Measurements from ENCODE around the gene ABHD16A. TPM values are rescaled to one million over a fixed set of nuclear protein-coding genes. Genes with fewer than 3 reads are reported as not detected.

Gene ABHD16A
- 41.0 and 43.4 TPM in 2 replicates for total RNA-seq

DNA sequence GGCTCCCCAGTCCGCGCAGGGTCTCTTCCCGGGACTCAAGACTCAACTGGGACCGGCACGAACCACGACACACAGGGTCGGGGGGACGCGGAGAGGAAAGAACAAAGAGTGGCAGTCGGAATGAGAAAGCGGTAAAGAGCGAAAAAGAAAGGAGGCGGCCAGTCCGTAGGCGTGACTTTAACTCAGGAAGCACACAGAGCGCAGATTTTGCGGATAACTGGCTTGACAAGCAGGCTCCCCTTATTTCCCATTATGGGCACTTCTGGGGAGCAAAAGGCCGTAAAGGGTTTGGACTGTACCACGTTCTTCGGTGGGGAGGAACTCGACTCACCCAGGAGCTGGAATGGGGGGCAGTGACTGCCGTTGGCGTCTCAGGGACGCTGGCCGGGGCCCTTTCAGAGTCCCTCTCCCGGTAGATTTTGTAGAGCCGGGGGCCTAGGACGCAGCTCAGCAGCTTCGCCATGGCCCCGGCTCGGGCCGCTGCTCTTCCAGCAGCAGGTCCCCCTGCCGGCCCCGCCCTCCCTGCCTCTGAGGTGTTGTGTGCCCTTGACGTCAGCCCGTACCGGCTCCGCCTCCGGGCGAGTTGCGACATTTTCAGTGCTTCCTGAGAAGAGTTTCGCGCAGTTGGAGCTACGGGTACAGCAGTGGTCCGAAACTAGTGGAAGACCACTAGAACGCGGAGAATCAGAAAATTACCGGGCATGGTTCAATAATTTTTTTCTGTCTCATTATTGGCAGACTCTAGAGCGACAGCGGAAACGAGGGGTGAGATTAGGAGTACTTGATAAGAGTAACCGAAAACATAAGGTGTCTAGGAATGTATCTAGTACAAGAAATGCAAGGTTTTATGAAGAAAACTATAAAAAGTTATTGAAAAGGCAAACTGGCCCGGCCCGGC is at the start of gene ABHD16A:
Gene ABHD16A (minus strand): TSS at position 506 of the 898 bp plus-strand sequence. CDS start 43 bp downstream, at position 463.
- TF ChIP-seq, protein P1, sequence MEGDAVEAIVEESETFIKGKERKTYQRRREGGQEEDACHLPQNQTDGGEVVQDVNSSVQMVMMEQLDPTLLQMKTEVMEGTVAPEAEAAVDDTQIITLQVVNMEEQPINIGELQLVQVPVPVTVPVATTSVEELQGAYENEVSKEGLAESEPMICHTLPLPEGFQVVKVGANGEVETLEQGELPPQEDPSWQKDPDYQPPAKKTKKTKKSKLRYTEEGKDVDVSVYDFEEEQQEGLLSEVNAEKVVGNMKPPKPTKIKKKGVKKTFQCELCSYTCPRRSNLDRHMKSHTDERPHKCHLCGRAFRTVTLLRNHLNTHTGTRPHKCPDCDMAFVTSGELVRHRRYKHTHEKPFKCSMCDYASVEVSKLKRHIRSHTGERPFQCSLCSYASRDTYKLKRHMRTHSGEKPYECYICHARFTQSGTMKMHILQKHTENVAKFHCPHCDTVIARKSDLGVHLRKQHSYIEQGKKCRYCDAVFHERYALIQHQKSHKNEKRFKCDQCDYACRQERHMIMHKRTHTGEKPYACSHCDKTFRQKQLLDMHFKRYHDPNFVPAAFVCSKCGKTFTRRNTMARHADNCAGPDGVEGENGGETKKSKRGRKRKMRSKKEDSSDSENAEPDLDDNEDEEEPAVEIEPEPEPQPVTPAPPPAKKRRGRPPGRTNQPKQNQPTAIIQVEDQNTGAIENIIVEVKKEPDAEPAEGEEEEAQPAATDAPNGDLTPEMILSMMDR (IDR thresholded peaks at IDR 0.05; ENCODE audit: extremely low read depth, low read depth, low read length) = no peak
- Histone ChIP-seq H4K20me1 (ENCODE audit: insufficient read depth, low read length) (peaks cover 9% of the 10 kb centered on the region), H3K4me3 (ENCODE audit: insufficient read depth, low read length) (peak within 1 kb of the TSS; percentile 88), H2AFZ (ENCODE audit: low read length) (peak within 1 kb of the TSS; percentile 96), H3K4me2 (ENCODE audit: insufficient read depth, low read length) (peak within 1 kb of the TSS; percentile 92), H3K27ac (ENCODE audit: low read depth, low read length) (peak within 1 kb of the TSS; percentile 94), H3K9me3 (ENCODE audit: low read depth, low read length) (no peaks in the 10 kb centered on the region), H3K36me3 (ENCODE audit: insufficient read depth, low read length) (peaks cover 13% of the 10 kb centered on the region), H3K27me3 (ENCODE audit: insufficient read depth, low read length) (no peaks in the 10 kb centered on the region), H3K79me2 (ENCODE audit: insufficient read depth, low read length) (peaks cover 39% of the 10 kb centered on the region), H3K4me1 (ENCODE audit: insufficient read depth, low read length) (peaks cover 10% of the 10 kb centered on the region)
- peak; percentile 99 for DNase-seq (ENCODE audit: insufficient read length, low spot score, missing footprints)

DNA sequence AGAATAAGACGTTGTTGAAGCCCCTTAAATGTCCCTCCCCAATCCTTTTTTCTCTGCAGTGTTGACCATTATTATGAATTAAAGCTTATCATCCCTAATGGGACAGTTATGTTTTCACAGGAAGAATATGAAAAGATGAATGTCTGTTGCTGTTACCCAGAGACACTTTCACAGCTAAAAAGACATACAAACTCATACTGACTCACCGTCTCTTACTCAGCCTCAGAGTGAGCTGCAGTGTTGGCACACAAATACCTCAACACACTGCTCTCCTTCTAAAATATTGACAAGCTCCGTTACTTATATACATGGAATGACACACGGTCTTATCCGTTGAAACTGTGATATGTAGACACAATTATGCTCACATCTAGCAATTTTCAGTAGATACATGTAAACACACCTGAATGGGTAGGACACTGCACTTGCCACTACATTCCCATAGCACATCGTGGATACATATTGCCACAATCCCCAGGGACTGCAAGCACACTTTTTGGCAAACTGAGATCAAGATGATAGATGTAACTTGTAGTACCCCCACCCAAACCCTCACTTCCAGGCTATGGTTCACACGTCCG is 49.7 kb upstream of the ABHD16A start:
- Histone ChIP-seq H3K4me1 (ENCODE audit: insufficient read depth, low read length) (peaks cover 12% of the 10 kb centered on the region), H3K79me2 (ENCODE audit: insufficient read depth, low read length) (no peaks in the 10 kb centered on the region), H3K4me2 (ENCODE audit: insufficient read depth, low read length) (peak overlapping the region; percentile 74), H2AFZ (ENCODE audit: low read length) (no peak overlapping the region), H3K27ac (ENCODE audit: low read depth, low read length) (peak overlapping the region; percentile 71), H3K4me3 (ENCODE audit: insufficient read depth, low read length) (peak overlapping the region; percentile 20), H4K20me1 (ENCODE audit: insufficient read depth, low read length) (no peaks in the 10 kb centered on the region), H3K9me3 (ENCODE audit: low read depth, low read length) (no peaks in the 10 kb centered on the region), H3K27me3 (ENCODE audit: insufficient read depth, low read length) (no peaks in the 10 kb centered on the region), H3K36me3 (ENCODE audit: insufficient read depth, low read length) (peaks cover 7% of the 10 kb centered on the region)
- peak; percentile 86 for DNase-seq (ENCODE audit: insufficient read length, low spot score, missing footprints)
- TF ChIP-seq, protein P1 (IDR thresholded peaks at IDR 0.05; ENCODE audit: extremely low read depth, low read depth, low read length) = no peak

DNA sequence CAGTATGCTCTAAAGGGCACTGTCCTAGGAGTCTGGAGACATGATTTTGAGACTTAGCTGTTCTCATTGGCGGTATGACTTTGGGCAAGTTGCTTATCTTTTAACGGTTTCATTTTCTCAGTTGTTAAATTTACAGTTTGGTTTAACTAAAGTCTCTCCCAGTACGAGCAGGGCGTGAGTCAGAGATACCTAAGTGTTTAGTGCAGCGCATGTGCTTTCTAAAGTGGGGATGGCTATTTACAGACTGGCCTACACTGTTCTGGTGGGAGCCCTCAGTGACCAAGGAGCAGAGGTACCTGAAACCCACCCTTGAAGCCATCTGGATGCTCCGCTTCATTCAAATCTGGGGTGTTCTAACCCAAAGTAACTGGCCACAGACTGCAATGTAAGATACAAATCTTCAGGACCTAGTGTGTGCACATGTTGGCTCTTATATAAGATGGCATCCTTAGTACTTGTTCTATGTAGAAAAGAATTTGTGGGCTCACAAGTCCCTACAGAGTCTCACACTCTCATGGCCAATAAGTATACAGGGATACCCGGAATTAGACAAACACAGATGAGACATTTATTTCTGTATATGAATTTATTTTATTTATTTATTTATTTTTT is 47.4 kb upstream of the ABHD16A start:
- TF ChIP-seq, protein P1 (IDR thresholded peaks at IDR 0.05; ENCODE audit: extremely low read depth, low read depth, low read length) = no peak
- Histone ChIP-seq H3K4me2 (ENCODE audit: insufficient read depth, low read length) (no peak overlapping the region), H2AFZ (ENCODE audit: low read length) (peak overlapping the region; percentile 35)

More for the DNA sequence above, 47.4 kb upstream of the ABHD16A start:
- Histone ChIP-seq H3K27ac (ENCODE audit: low read depth, low read length) (no peak overlapping the region), H4K20me1 (ENCODE audit: insufficient read depth, low read length) (no peaks in the 10 kb centered on the region), H3K4me1 (ENCODE audit: insufficient read depth, low read length) (peaks cover 17% of the 10 kb centered on the region), H3K36me3 (ENCODE audit: insufficient read depth, low read length) (peaks cover 12% of the 10 kb centered on the region), H3K9me3 (ENCODE audit: low read depth, low read length) (no peaks in the 10 kb centered on the region), H3K4me3 (ENCODE audit: insufficient read depth, low read length) (no peak overlapping the region), H3K27me3 (ENCODE audit: insufficient read depth, low read length) (no peaks in the 10 kb centered on the region), H3K79me2 (ENCODE audit: insufficient read depth, low read length) (no peaks in the 10 kb centered on the region)
- peak; percentile 66 for DNase-seq (ENCODE audit: insufficient read length, low spot score, missing footprints)

All from osteoblast (primary cell).